A549 (cell line): Measurements from ENCODE around the gene ZNF768.

Source experiments
- CBX2 ChIP-seq: fragments of 200-600 bp; sonication (generic); IDR thresholded peaks from 2 replicates; pipeline ENCODE4 v1.6.1; 2016; ENCODE audit warnings: low read depth, mild to moderate bottlenecking, borderline replicate concordance
- EP300 ChIP-seq, 2 experiments: fragments of >200 bp; sonication (Bioruptor Twin); formaldehyde crosslinking; IDR thresholded peaks; 2 replicates in 1 of 2; 3 replicates in 1 of 2; pipeline ENCODE4 v1.6.1; 2016 to 2017
- RFX5 ChIP-seq: fragments of 450-650 bp; IDR thresholded peaks from 2 replicates; pipeline ENCODE4 v1.7.1; 2014; ENCODE audit warnings: antibody characterized with exemption, mild to moderate bottlenecking, moderate library complexity
- TP53 ChIP-seq: fragments of 250-450 bp; sonication (Bioruptor Pico); IDR thresholded peaks from 2 replicates; pipeline ENCODE4 v1.5.0; 2021; ENCODE audit warnings: mild to moderate bottlenecking, moderate library complexity
- TF ChIP-seq, protein P1 (sequence below): fragments of >200 bp; sonication (Bioruptor Twin); formaldehyde crosslinking; IDR thresholded peaks from 3 replicates; pipeline ENCODE4 v1.5.1; 2016
- TF ChIP-seq, protein P2 (sequence below): fragments of 450-650 bp; IDR thresholded peaks from 2 replicates; pipeline ENCODE4 v1.6.1; 2014; ENCODE audit warnings: antibody characterized with exemption
- TF ChIP-seq, protein P3 (sequence below): fragments of 200-600 bp; sonication (generic); IDR thresholded peaks from 2 replicates; pipeline ENCODE4 v1.6.1; 2016; ENCODE audit warnings: antibody characterized with exemption, mild to moderate bottlenecking, moderate library complexity

DNA sequence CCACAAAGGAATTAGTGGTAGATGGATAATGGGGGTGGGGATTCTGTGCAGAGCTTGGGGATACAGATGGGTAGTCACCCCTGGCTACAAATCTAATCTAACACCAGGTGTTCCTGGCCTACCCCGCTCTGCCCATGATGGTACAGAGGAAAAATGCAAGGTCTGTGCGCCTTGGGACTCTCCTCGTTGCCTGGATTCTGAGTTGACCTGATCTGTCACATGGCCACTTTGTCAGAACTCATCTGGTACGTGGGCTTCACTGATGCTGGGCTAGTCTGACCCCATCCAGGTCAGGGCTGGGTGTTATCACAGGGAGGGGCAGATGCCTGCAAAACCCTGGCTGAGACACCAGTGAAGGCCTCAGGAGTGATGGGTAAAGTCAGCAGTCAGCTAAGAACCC lies 26.6 kb upstream of the ZNF768 start:
- TF ChIP-seq, protein P1, sequence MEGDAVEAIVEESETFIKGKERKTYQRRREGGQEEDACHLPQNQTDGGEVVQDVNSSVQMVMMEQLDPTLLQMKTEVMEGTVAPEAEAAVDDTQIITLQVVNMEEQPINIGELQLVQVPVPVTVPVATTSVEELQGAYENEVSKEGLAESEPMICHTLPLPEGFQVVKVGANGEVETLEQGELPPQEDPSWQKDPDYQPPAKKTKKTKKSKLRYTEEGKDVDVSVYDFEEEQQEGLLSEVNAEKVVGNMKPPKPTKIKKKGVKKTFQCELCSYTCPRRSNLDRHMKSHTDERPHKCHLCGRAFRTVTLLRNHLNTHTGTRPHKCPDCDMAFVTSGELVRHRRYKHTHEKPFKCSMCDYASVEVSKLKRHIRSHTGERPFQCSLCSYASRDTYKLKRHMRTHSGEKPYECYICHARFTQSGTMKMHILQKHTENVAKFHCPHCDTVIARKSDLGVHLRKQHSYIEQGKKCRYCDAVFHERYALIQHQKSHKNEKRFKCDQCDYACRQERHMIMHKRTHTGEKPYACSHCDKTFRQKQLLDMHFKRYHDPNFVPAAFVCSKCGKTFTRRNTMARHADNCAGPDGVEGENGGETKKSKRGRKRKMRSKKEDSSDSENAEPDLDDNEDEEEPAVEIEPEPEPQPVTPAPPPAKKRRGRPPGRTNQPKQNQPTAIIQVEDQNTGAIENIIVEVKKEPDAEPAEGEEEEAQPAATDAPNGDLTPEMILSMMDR = no peak
- TF ChIP-seq, protein P2, sequence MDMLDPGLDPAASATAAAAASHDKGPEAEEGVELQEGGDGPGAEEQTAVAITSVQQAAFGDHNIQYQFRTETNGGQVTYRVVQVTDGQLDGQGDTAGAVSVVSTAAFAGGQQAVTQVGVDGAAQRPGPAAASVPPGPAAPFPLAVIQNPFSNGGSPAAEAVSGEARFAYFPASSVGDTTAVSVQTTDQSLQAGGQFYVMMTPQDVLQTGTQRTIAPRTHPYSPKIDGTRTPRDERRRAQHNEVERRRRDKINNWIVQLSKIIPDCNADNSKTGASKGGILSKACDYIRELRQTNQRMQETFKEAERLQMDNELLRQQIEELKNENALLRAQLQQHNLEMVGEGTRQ = no peak
- TF ChIP-seq EP300 (IDR thresholded peaks at IDR 0.05) = no peak
- TF ChIP-seq TP53 (CRISPR knock-in tag) = no peak
- TF ChIP-seq, protein P3, sequence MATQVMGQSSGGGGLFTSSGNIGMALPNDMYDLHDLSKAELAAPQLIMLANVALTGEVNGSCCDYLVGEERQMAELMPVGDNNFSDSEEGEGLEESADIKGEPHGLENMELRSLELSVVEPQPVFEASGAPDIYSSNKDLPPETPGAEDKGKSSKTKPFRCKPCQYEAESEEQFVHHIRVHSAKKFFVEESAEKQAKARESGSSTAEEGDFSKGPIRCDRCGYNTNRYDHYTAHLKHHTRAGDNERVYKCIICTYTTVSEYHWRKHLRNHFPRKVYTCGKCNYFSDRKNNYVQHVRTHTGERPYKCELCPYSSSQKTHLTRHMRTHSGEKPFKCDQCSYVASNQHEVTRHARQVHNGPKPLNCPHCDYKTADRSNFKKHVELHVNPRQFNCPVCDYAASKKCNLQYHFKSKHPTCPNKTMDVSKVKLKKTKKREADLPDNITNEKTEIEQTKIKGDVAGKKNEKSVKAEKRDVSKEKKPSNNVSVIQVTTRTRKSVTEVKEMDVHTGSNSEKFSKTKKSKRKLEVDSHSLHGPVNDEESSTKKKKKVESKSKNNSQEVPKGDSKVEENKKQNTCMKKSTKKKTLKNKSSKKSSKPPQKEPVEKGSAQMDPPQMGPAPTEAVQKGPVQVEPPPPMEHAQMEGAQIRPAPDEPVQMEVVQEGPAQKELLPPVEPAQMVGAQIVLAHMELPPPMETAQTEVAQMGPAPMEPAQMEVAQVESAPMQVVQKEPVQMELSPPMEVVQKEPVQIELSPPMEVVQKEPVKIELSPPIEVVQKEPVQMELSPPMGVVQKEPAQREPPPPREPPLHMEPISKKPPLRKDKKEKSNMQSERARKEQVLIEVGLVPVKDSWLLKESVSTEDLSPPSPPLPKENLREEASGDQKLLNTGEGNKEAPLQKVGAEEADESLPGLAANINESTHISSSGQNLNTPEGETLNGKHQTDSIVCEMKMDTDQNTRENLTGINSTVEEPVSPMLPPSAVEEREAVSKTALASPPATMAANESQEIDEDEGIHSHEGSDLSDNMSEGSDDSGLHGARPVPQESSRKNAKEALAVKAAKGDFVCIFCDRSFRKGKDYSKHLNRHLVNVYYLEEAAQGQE = no peak
- TF ChIP-seq RFX5 = no peak
- TF ChIP-seq CBX2 = no peak
